Thymus (tissue), 11 donors: ENCODE data around the gene PSMD14. TPM values are rescaled to one million over a fixed set of nuclear protein-coding genes. Genes with fewer than 3 reads are reported as not detected.
"Not testable (repeated sequence)": the region's sequence is repeated elsewhere in the genome, so short reads cannot be mapped to it uniquely, and the experiment has no call there.

Source experiments
- DNase-seq, 9 donors: peaks; one replicate each; pipeline ENCODE4 v3.0.0-alpha.2; 2013; ENCODE audit warnings: low spot score in 9 of 9, low read depth in 6 of 9, missing footprints in 1 of 9
- H3K27ac ChIP-seq, 2 donors: one replicate each; pipeline ENCODE4 v1.5.1; 2013; ENCODE audit warnings: control low read depth in 1 of 2, low read depth in 1 of 2, low read length in 1 of 2, mild to moderate bottlenecking in 1 of 2, moderate library complexity in 1 of 2
- H3K27me3 ChIP-seq, 2 donors: one replicate each; pipeline ENCODE4 v1.5.1; 2013; ENCODE audit warnings: low read length in 1 of 2; ENCODE audit not compliant: control insufficient read depth in 2 of 2, insufficient read depth in 1 of 2
- H3K36me3 ChIP-seq, 2 donors: one replicate each; pipeline ENCODE4 v1.5.1; 2013; ENCODE audit warnings: low read length in 1 of 2, mild to moderate bottlenecking in 1 of 2, moderate library complexity in 1 of 2; ENCODE audit not compliant: control insufficient read depth in 2 of 2, insufficient read depth in 2 of 2
- H3K4me1 ChIP-seq, 2 donors: one replicate each; pipeline ENCODE4 v1.5.1; 2013; ENCODE audit warnings: low read length in 2 of 2; ENCODE audit not compliant: control insufficient read depth in 2 of 2, insufficient read depth in 2 of 2
- H3K4me3 ChIP-seq, 2 donors: one replicate each; pipeline ENCODE4 v1.5.1; 2013; ENCODE audit warnings: low read length in 2 of 2, control low read depth in 1 of 2, mild to moderate bottlenecking in 1 of 2
- H3K9me3 ChIP-seq, 2 donors: one replicate each; pipeline ENCODE4 v1.5.1; 2013; ENCODE audit warnings: low read length in 1 of 2, mild to moderate bottlenecking in 1 of 2; ENCODE audit not compliant: control insufficient read depth in 2 of 2, insufficient read depth in 1 of 2
- WGBS: extraction: QIAGEN DNeasy Blood & Tissue Kit; methylation state at CpG from one replicate; pipeline ENCODE4 v1.1.7; 2013; 5-methylcytosine and 5-hydroxymethylcytosine counted together
- polyA plus RNA-seq: library from polyadenylated mRNA; stranded (reverse); fragments of 200-250 nt; gene quantifications from one replicate; pipeline ENCODE4 v1.2.3, GENCODE V29; 2013
- total RNA-seq: library from RNA; stranded (reverse); fragments of 120-200 nt; gene quantifications from one replicate; pipeline ENCODE4 v1.2.4, GENCODE V29; 2013
- donor health status: healthy.

PSMD14 gene
- total and polyA plus RNA-seq, 2 donors: 37.9 to 67.4 TPM

- not testable (repeated sequence) for H3K27me3 ChIP-seq, H3K36me3 ChIP-seq, H3K27ac ChIP-seq, DNase-seq, H3K4me1 ChIP-seq, H3K9me3 ChIP-seq, H3K4me3 ChIP-seq
- WGBS: 84% methylated on average over 11 of the region's 11 CpGs
Measured at GRCh38 chr2:161281615-161282310, 26.5 kb upstream of the PSMD14 start.

GRCh38 chr2:161282311-161282644, 25.9 kb upstream of the PSMD14 start:
- not testable (repeated sequence) for H3K4me3 ChIP-seq, H3K27ac ChIP-seq, H3K9me3 ChIP-seq, DNase-seq, H3K36me3 ChIP-seq, H3K4me1 ChIP-seq, H3K27me3 ChIP-seq
- 94% methylated on average over 9 of the region's 9 CpGs for WGBS

GRCh38 chr2:161283926-161284325, 24.3 kb upstream of the PSMD14 start:
- Histone ChIP-seq H3K36me3 (no peaks in the 10 kb centered on the region), H3K4me1 (no peaks in the 10 kb centered on the region), H3K27ac (no peak overlapping the region), H3K9me3 (peaks cover 0 to 2% of the 10 kb centered on the region in 2 donors), H3K27me3 (no peaks in the 10 kb centered on the region), H3K4me3 (no peak overlapping the region)
- 61% methylated on average over 1 of the region's 1 CpG for WGBS
- no peak for DNase-seq

GRCh38 chr2:161303535-161304050, 4.6 kb upstream of the PSMD14 start:
- no peak for DNase-seq
- H3K9me3 ChIP-seq: no peaks in the 10 kb centered on the region
- H3K27me3 ChIP-seq: no peaks in the 10 kb centered on the region
- H3K4me1 ChIP-seq: no peaks in the 10 kb centered on the region
- no peaks in the 10 kb centered on the region for H3K36me3 ChIP-seq
- 96% methylated on average over 1 of the region's 1 CpG for WGBS
- H3K27ac ChIP-seq: no peak overlapping the region
- no peak overlapping the region for H3K4me3 ChIP-seq

- WGBS: 97% methylated on average over 6 of the region's 6 CpGs
- Histone ChIP-seq H3K9me3 (no peaks in the 10 kb centered on the region), H3K4me1 (peaks cover 3 to 4% of the 10 kb centered on the region in 2 donors), H3K27me3 (no peaks in the 10 kb centered on the region), H3K27ac (no peak overlapping the region), H3K4me3 (no peak overlapping the region), H3K36me3 (no peaks in the 10 kb centered on the region)
- no peak for DNase-seq
Measured at GRCh38 chr2:161306919-161307318, 1.3 kb upstream of the PSMD14 start.

- DNase-seq: peak in 1 of 9 donors; percentile 2
- Histone ChIP-seq H3K9me3 (no peaks in the 10 kb centered on the region), H3K36me3 (peaks cover 0 to under 1% of the 10 kb centered on the region in 2 donors), H3K27me3 (no peaks in the 10 kb centered on the region), H3K4me3 (peak overlapping the region; percentile 72 to 90), H3K4me1 (peaks cover 3 to 4% of the 10 kb centered on the region in 2 donors), H3K27ac (peak overlapping the region; percentile 88 to 89)
- WGBS: 53% methylated on average over 6 of the region's 6 CpGs
Measured at GRCh38 chr2:161307676-161308075, 549 bp upstream of the PSMD14 start.

- Histone ChIP-seq H3K4me1 (peaks cover 3 to 4% of the 10 kb centered on the region in 2 donors), H3K27me3 (no peaks in the 10 kb centered on the region), H3K27ac (no peak overlapping the region), H3K4me3 (no peak overlapping the region), H3K36me3 (peaks cover 0 to 5% of the 10 kb centered on the region in 2 donors), H3K9me3 (no peaks in the 10 kb centered on the region)
- WGBS: 98% methylated on average over 3 of the region's 3 CpGs
- no peak for DNase-seq
Measured at GRCh38 chr2:161312996-161313395, 4.8 kb downstream of the PSMD14 start.

GRCh38 chr2:161315380-161315779, 7.2 kb downstream of the PSMD14 start:
- no peak for DNase-seq
- Histone ChIP-seq H3K36me3 (peaks cover 0 to 11% of the 10 kb centered on the region in 2 donors), H3K4me1 (no peaks in the 10 kb centered on the region), H3K27me3 (no peaks in the 10 kb centered on the region), H3K27ac (no peak overlapping the region), H3K4me3 (no peak overlapping the region), H3K9me3 (no peaks in the 10 kb centered on the region)

GRCh38 chr2:161316701-161317100, 8.5 kb downstream of the PSMD14 start:
- Histone ChIP-seq H3K27me3 (no peaks in the 10 kb centered on the region), H3K36me3 (peaks cover 3 to 20% of the 10 kb centered on the region in 2 donors), H3K4me1 (no peaks in the 10 kb centered on the region), H3K27ac (no peak overlapping the region), H3K4me3 (no peak overlapping the region), H3K9me3 (no peaks in the 10 kb centered on the region)
- DNase-seq: no peak
